Measurements from ENCODE around the gene MYOM3. TPM values are rescaled to one million over a fixed set of nuclear protein-coding genes. Genes with fewer than 3 reads are reported as not detected.

Gene MYOM3
- total RNA-seq, 1 experiment from 2014 or later: 0.42 TPM

- no peaks in the 10 kb centered on the region for H3K9me3 Mint-ChIP-seq (ENCODE audit: low read depth, unreplicated experiment)
- intact Hi-C loops (cut with micrococcal nuclease; ENCODE audit: unreplicated experiment): loop anchor here (5.0 kb wide), 1 partner anchor 41 kb away; no protein-coding TSS in a partner anchor
- peak overlapping the region; percentile 48 for H3K27ac Mint-ChIP-seq (ENCODE audit: unreplicated experiment)
- TF ChIP-seq CTCF (IDR thresholded peaks at IDR 0.05; ENCODE audit: unreplicated experiment): no peak
- H3K4me1 Mint-ChIP-seq (ENCODE audit: low read depth, unreplicated experiment): peaks cover 20% of the 10 kb centered on the region
- H3K27me3 Mint-ChIP-seq (ENCODE audit: unreplicated experiment): no peaks in the 10 kb centered on the region
- H3K36me3 Mint-ChIP-seq (ENCODE audit: insufficient read depth, unreplicated experiment): peaks cover 15% of the 10 kb centered on the region
- peak; percentile 54 for DNase-seq
- CTCF ChIA-PET: interaction anchor here (0.5 to 1.5 kb wide), 7 partner anchors 32 to 390 kb away, joined by 3 to 16 read pairs (median 4); partner anchors contain the start of gene SRSF10
- H3K4me3 Mint-ChIP-seq (ENCODE audit: low read depth, unreplicated experiment): peak overlapping the region; percentile 66
- BruUV-seq (replicated peaks): no TSS peak
Measured at GRCh38 chr1:24151175-24151533, 39.2 kb upstream of the MYOM3 start.

GRCh38 chr1:24150234-24151174, 38.6 kb upstream of the MYOM3 start:
- BruUV-seq (replicated peaks): TSS peak; percentile 98
- Mint-ChIP-seq H3K27me3 (ENCODE audit: unreplicated experiment) (no peaks in the 10 kb centered on the region), H3K9me3 (ENCODE audit: low read depth, unreplicated experiment) (no peaks in the 10 kb centered on the region), H3K4me3 (ENCODE audit: low read depth, unreplicated experiment) (peak overlapping the region; percentile 66), H3K4me1 (ENCODE audit: low read depth, unreplicated experiment) (peaks cover 20% of the 10 kb centered on the region), H3K36me3 (ENCODE audit: insufficient read depth, unreplicated experiment) (peaks cover 15% of the 10 kb centered on the region), H3K27ac (ENCODE audit: unreplicated experiment) (peak overlapping the region; percentile 48)
- CTCF ChIA-PET: interaction anchor here (0.5 to 1.6 kb wide), 19 partner anchors 10 to 1791 kb away, joined by 3 to 16 read pairs (median 4); partner anchors contain the start of gene SRSF10
- peak; percentile 92 for DNase-seq
- TF ChIP-seq CTCF (IDR thresholded peaks at IDR 0.05; ENCODE audit: unreplicated experiment): peak; percentile 79
- intact Hi-C loops (cut with micrococcal nuclease; ENCODE audit: unreplicated experiment): loop anchor here (5.0 kb wide), 1 partner anchor 42 kb away; no protein-coding TSS in a partner anchor

- CTCF ChIA-PET: interaction anchor here (0.6 to 1.6 kb wide), 17 partner anchors 11 to 1790 kb away, joined by 3 to 16 read pairs (median 4); partner anchors contain the start of gene SRSF10
- no TSS peak for BruUV-seq (replicated peaks)
- Mint-ChIP-seq H3K36me3 (ENCODE audit: insufficient read depth, unreplicated experiment) (peaks cover 15% of the 10 kb centered on the region), H3K27me3 (ENCODE audit: unreplicated experiment) (no peaks in the 10 kb centered on the region), H3K27ac (ENCODE audit: unreplicated experiment) (peak overlapping the region; percentile 48), H3K9me3 (ENCODE audit: low read depth, unreplicated experiment) (no peaks in the 10 kb centered on the region), H3K4me1 (ENCODE audit: low read depth, unreplicated experiment) (peaks cover 20% of the 10 kb centered on the region), H3K4me3 (ENCODE audit: low read depth, unreplicated experiment) (peak overlapping the region; percentile 66)
- intact Hi-C loops (cut with micrococcal nuclease; ENCODE audit: unreplicated experiment): loop anchor here (5.0 to 10.0 kb wide), 2 partner anchors 42 to 345 kb away; partner anchors contain the start of gene GALE
- no peak for TF ChIP-seq CTCF (IDR thresholded peaks at IDR 0.05; ENCODE audit: unreplicated experiment)
- DNase-seq: peak; percentile 36
Measured at GRCh38 chr1:24149866-24150233, 37.9 kb upstream of the MYOM3 start.

- Mint-ChIP-seq H3K4me1 (ENCODE audit: low read depth, unreplicated experiment) (peaks cover 32% of the 10 kb centered on the region), H3K36me3 (ENCODE audit: insufficient read depth, unreplicated experiment) (peaks cover 16% of the 10 kb centered on the region), H3K9me3 (ENCODE audit: low read depth, unreplicated experiment) (no peaks in the 10 kb centered on the region), H3K4me3 (ENCODE audit: low read depth, unreplicated experiment) (no peak overlapping the region), H3K27me3 (ENCODE audit: unreplicated experiment) (no peaks in the 10 kb centered on the region), H3K27ac (ENCODE audit: unreplicated experiment) (no peak overlapping the region)
- TF ChIP-seq CTCF (IDR thresholded peaks at IDR 0.05; ENCODE audit: unreplicated experiment): no peak
- no peak for DNase-seq
- intact Hi-C loops (cut with micrococcal nuclease; ENCODE audit: unreplicated experiment): loop anchor here (10.0 kb wide), 1 partner anchor 343 kb away; the partner anchor contains the start of gene GALE
- CTCF ChIA-PET: interaction anchor here (0.5 kb wide), 1 partner anchor 196 kb away, joined by 3 read pairs; no protein-coding TSS in a partner anchor
- BruUV-seq (replicated peaks): no TSS peak
Measured at GRCh38 chr1:24147816-24148215, 35.9 kb upstream of the MYOM3 start.

Data from Calu3 (cell line).